ENCODE measurements around the gene HDAC10. TPM values are rescaled to one million over a fixed set of nuclear protein-coding genes. Genes with fewer than 3 reads are reported as not detected.
A peak's percentile ranks its signal among the peaks of the same experiment; 100 is the strongest.

The HDAC10 gene
- total and polyA plus RNA-seq, 10 of the 15 experiments (the other 5 are each of a cell fraction or from before 2014, with no cell fraction given), result 0.26 to 48.6 (median 5.0) TPM

GRCh38 chr22:50271519-50271970 is 20.5 kb upstream of the HDAC10 start (continued):
- TF ChIP-seq YY1 (IDR thresholded peaks at IDR 0.05; ENCODE audit: low read depth, low read length) (0 out of 2 replicates have a peak, but pooled peaks have one; percentile 21), HDAC6 (IDR thresholded peaks at IDR 0.05; ENCODE audit: unreplicated experiment) (no peak), ATF3 (IDR thresholded peaks at IDR 0.05; ENCODE audit: borderline replicate concordance, extremely low read depth, low read depth, low read length) (no peak), LARP7 (IDR thresholded peaks at IDR 0.05) (0 out of 2 replicates have a peak, but pooled peaks have one; percentile 21), KDM1A (IDR thresholded peaks at IDR 0.05; ENCODE audit: borderline replicate concordance) (no peak)

DNA sequence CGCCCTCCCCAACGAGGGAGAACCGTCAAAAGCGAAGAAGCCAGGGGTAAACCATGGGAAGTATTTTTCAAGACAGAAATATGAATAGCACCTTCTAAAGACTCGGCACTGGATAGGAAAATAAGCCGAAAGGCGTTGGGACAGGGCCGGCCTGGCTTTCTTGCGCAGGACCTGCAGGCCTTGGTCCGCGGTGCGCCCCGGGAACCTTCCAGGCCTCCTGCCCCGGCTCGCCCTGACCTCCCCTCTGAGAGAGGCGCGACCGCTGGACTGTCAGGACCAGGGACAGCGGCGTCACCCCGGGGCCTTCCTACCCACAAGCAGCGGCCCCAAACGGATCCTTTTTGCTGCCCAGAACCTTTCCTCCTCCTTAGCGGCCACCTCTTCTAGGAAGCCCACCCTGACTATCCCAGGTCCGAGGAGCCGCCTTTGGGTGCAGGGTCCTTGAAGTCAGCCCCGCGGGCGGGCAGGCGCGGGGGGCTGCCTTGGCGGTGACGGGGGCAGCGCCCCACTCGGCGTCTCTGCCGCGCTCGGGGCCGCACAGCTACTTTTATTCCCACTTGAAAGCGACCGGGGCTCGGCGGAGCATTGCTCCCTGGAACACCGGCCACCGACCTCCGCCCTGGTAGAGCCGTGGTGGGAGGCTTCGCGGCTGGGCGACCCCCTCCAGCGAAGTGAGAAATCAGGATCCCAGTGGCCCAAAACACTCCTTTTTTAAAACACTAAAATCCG is 19.8 kb upstream of the HDAC10 start:
- H3K4me1 ChIP-seq (ENCODE audit: control insufficient read depth, insufficient read depth, low read length), result peaks cover 10% of the 10 kb centered on the region
- ChIA-PET SMC1A (ENCODE audit: uncharacterized antibody, unreplicated experiment) (no interaction called here), RAD21 (ENCODE audit: unreplicated experiment) (no interaction called here), CTCF (interaction anchor here (1.3 to 2.9 kb wide), 3 partner anchors 19 to 58 kb away, joined by 5 to 20 read pairs (median 6); partner anchors contain the start of gene HDAC10), POLR2A (interaction anchor here (0.6 to 2.1 kb wide), 3 partner anchors 8 to 20 kb away, joined by 5 to 7 read pairs (median 7); partner anchors contain the start of gene HDAC10)
- FAIRE-seq (no peak), ATAC-seq (peak; percentile 72), DNase-seq (ENCODE audit: low read depth, low spot score) (no peak)
- 4% methylated on average over 53 of the region's 53 CpGs for WGBS (ENCODE audit: insufficient coverage, insufficient replicate concordance, low lambda C conversion rate, missing lambda C conversion rate)
- peaks cover 0 to 8% of the 10 kb centered on the region in 2 experiments; a peak in 2 of 4 replicates for H3K36me3 ChIP-seq (ENCODE audit: control insufficient read depth in 2 of 2, insufficient read depth in 2 of 2, low read length in 1 of 2)
- peak overlapping the region; percentile 76 for H3K4me3 ChIP-seq
- in situ Hi-C loops (cut with MboI), result no loop called here
- H3K9me3 ChIP-seq (replicated peaks; ENCODE audit: control insufficient read depth, insufficient read depth, low read length), result no peaks in the 10 kb centered on the region
- peak overlapping the region; percentile 22; the same call in 1 of the 2 replicates for H3K9ac ChIP-seq (ENCODE audit: control insufficient read depth, insufficient read depth, low read length)
- H2AFZ ChIP-seq (ENCODE audit: control insufficient read depth, low read depth, low read length), result no peak overlapping the region
- H3K79me2 ChIP-seq (ENCODE audit: control insufficient read depth, insufficient read depth, low read length), result no peaks in the 10 kb centered on the region
- peak overlapping the region; percentile 93 for H3K4me2 ChIP-seq (ENCODE audit: control insufficient read depth, insufficient read depth)
- no peak overlapping the region for H3K27ac ChIP-seq (ENCODE audit: control insufficient read depth, insufficient read depth)
- no TSS peak for BruUV-seq (replicated peaks)
- intact Hi-C loops (cut with micrococcal nuclease; ENCODE audit: unreplicated experiment), result no loop called here
- H4K20me1 ChIP-seq (ENCODE audit: control insufficient read depth, insufficient read depth), result no peaks in the 10 kb centered on the region
- no peaks in the 10 kb centered on the region for H3K27me3 ChIP-seq (replicated peaks in 1 of 2; ENCODE audit: control insufficient read depth in 2 of 2, insufficient read depth in 2 of 2, low read length in 1 of 2)
- TF ChIP-seq CHD2 (IDR thresholded peaks at IDR 0.05; ENCODE audit: borderline replicate concordance, low read depth, low read length) (no peak), ATF2 (IDR thresholded peaks at IDR 0.05; ENCODE audit: low read length) (no peak), ZNF207 (IDR thresholded peaks at IDR 0.05; ENCODE audit: borderline replicate concordance) (no peak), CREM (IDR thresholded peaks at IDR 0.05; ENCODE audit: low read depth) (no peak), CEBPB (IDR thresholded peaks at IDR 0.05; ENCODE audit: borderline replicate concordance in 1 of 2, low read depth in 2 of 2, low read length in 2 of 2) (no peak), PBX3 (IDR thresholded peaks at IDR 0.05; ENCODE audit: insufficient replicate concordance, low read depth, low read length) (no peak), ATF3 (IDR thresholded peaks at IDR 0.05; ENCODE audit: borderline replicate concordance, extremely low read depth, low read depth, low read length) (no peak)
- TF ChIP-seq, protein P1, sequence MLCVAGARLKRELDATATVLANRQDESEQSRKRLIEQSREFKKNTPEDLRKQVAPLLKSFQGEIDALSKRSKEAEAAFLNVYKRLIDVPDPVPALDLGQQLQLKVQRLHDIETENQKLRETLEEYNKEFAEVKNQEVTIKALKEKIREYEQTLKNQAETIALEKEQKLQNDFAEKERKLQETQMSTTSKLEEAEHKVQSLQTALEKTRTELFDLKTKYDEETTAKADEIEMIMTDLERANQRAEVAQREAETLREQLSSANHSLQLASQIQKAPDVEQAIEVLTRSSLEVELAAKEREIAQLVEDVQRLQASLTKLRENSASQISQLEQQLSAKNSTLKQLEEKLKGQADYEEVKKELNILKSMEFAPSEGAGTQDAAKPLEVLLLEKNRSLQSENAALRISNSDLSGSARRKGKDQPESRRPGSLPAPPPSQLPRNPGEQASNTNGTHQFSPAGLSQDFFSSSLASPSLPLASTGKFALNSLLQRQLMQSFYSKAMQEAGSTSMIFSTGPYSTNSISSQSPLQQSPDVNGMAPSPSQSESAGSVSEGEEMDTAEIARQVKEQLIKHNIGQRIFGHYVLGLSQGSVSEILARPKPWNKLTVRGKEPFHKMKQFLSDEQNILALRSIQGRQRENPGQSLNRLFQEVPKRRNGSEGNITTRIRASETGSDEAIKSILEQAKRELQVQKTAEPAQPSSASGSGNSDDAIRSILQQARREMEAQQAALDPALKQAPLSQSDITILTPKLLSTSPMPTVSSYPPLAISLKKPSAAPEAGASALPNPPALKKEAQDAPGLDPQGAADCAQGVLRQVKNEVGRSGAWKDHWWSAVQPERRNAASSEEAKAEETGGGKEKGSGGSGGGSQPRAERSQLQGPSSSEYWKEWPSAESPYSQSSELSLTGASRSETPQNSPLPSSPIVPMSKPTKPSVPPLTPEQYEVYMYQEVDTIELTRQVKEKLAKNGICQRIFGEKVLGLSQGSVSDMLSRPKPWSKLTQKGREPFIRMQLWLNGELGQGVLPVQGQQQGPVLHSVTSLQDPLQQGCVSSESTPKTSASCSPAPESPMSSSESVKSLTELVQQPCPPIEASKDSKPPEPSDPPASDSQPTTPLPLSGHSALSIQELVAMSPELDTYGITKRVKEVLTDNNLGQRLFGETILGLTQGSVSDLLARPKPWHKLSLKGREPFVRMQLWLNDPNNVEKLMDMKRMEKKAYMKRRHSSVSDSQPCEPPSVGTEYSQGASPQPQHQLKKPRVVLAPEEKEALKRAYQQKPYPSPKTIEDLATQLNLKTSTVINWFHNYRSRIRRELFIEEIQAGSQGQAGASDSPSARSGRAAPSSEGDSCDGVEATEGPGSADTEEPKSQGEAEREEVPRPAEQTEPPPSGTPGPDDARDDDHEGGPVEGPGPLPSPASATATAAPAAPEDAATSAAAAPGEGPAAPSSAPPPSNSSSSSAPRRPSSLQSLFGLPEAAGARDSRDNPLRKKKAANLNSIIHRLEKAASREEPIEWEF (IDR thresholded peaks at IDR 0.05; ENCODE audit: insufficient replicate concordance, low read depth, low read length), result no peak

Measured in GM12878 (cell line).